WERI-Rb-1 (cell line): ENCODE measurements around the gene RRP15.

Experiments used
- DNase-seq: peaks from one replicate; pipeline ENCODE4 v3.0.0-alpha.2; 2020
- H3K27ac ChIP-seq: fragments of 250-450 bp; sonication (Bioruptor Pico); 2 replicates; pipeline ENCODE4 v1.5.1; 2020; ENCODE audit warnings: mild to moderate bottlenecking, moderate library complexity
- H3K27me3 ChIP-seq: fragments of 250-450 bp; sonication (Bioruptor Pico); 2 replicates; pipeline ENCODE4 v1.5.1; 2021; ENCODE audit warnings: mild to moderate bottlenecking, low read depth, moderate library complexity; ENCODE audit not compliant: insufficient read depth, severe bottlenecking
- H3K36me3 ChIP-seq: fragments of 250-450 bp; sonication (Bioruptor Pico); 2 replicates; pipeline ENCODE4 v1.5.1; 2020; ENCODE audit warnings: mild to moderate bottlenecking, moderate library complexity
- H3K4me3 ChIP-seq: 2 replicates; pipeline ENCODE4 v1.5.1; 2011; ENCODE audit warnings: low read depth, mild to moderate bottlenecking, control low read depth, low read length
- H3K9me3 ChIP-seq: fragments of 250-450 bp; sonication (Bioruptor Pico); 2 replicates; pipeline ENCODE4 v1.5.1; 2021; ENCODE audit warnings: mild to moderate bottlenecking, moderate library complexity; ENCODE audit not compliant: severe bottlenecking
- CTCF ChIP-seq: IDR thresholded peaks from 2 replicates; pipeline ENCODE4 v1.5.1; 2011; ENCODE audit warnings: low read depth, mild to moderate bottlenecking, control low read depth, inconsistent platforms, low read length

RRP15 gene

GRCh38 chr1:218366322-218367052, 81.4 kb downstream of the RRP15 start:
- Histone ChIP-seq H3K27me3 (no peaks in the 10 kb centered on the region), H3K9me3 (no peaks in the 10 kb centered on the region), H3K36me3 (no peaks in the 10 kb centered on the region), H3K4me3 (no peak overlapping the region), H3K27ac (no peak overlapping the region)
- no peak for TF ChIP-seq CTCF
- DNase-seq = no peak

- H3K9me3 ChIP-seq = no peaks in the 10 kb centered on the region
- no peak overlapping the region for H3K27ac ChIP-seq
- TF ChIP-seq CTCF = no peak
- H3K27me3 ChIP-seq = no peaks in the 10 kb centered on the region
- H3K4me3 ChIP-seq = no peak overlapping the region
- no peaks in the 10 kb centered on the region for H3K36me3 ChIP-seq
- no peak for DNase-seq
Measured at GRCh38 chr1:218367118-218367517, 82.0 kb downstream of the RRP15 start.

- peak; percentile 55 for DNase-seq
- Histone ChIP-seq H3K27ac (no peak overlapping the region), H3K4me3 (no peak overlapping the region), H3K9me3 (no peaks in the 10 kb centered on the region), H3K36me3 (no peaks in the 10 kb centered on the region), H3K27me3 (no peaks in the 10 kb centered on the region)
- no peak for TF ChIP-seq CTCF
Measured at GRCh38 chr1:218368686-218369085, 83.6 kb downstream of the RRP15 start.

GRCh38 chr1:218369688-218370511, 84.8 kb downstream of the RRP15 start:
- TF ChIP-seq CTCF = no peak
- DNase-seq = no peak

GRCh38 chr1:218371927-218372672, 87.0 kb downstream of the RRP15 start:
- no peak for TF ChIP-seq CTCF
- no peaks in the 10 kb centered on the region for H3K9me3 ChIP-seq
- peak; percentile 31 for DNase-seq
- no peaks in the 10 kb centered on the region for H3K36me3 ChIP-seq
- no peaks in the 10 kb centered on the region for H3K27me3 ChIP-seq
- peak overlapping the region; percentile 34; the same call in 1 of the 2 replicates for H3K27ac ChIP-seq
- no peak overlapping the region for H3K4me3 ChIP-seq

More at GRCh38 chr1:218369688-218370511, 84.8 kb downstream of the RRP15 start:
- Histone ChIP-seq H3K4me3 (no peak overlapping the region), H3K9me3 (no peaks in the 10 kb centered on the region), H3K27me3 (no peaks in the 10 kb centered on the region), H3K36me3 (no peaks in the 10 kb centered on the region), H3K27ac (no peak overlapping the region)
